SK-N-DZ (cell line): Measurements from ENCODE around the gene TEDC1.

Source experiments
- DNase-seq: peaks from one replicate; pipeline ENCODE4 v3.0.0-alpha.2; 2015; ENCODE audit warnings: low spot score

Gene TEDC1

GRCh38 chr14:105525326-105525725 lies 34.3 kb downstream of the TEDC1 start:
- DNase-seq = no peak

DNA sequence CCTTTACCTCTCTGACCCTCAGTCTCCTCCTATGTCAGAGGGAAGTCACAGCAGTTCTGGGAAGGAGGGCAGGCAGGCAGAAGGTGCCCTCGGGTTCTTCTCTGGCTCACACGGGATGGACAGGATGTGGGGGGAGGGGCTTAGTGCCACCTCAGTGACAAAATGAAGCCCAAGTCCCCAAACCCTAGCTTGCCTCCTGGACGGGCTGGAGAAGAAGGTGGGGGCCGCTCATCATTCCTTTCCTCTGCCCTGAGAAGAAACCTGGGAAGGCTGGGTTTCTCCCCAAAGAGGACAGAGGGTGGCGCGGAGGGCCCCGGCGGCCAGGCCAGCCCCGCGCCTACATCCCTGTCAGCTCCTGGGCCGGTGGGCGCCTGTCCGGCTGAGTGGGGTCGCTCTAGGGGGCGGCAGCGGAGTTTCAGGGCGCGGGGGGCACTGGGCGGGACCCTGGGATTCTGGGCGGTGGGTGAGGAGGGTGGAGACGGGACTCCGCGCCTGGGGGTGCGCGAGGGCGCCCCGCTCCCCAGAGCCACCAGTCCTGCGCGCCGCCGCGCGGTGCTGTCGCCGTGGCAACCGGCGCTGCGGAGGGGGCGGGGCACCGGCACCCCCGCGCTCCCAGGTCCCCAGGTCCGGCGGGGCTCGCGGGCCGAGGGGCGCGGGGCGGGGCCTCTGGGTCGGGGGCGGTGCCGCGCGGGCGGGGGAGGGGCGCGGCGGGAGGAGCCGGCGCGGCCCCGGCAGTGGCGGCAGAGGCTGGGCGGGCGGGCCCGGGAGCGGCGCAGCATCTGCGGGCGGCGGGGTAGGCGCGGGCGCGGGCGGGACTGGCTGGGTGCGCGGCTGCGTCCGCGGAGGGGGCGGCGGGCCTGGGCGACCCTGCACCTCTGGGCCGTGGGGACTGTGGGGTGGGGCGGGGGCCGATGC lies 35.1 kb downstream of the TEDC1 start, which contains the start of gene TMEM121:
TMEM121 (plus strand) TSS at position 723 of the 915 bp plus-strand sequence. CDS start 2,252 bp downstream, outside the sequence.
- no peak for DNase-seq

DNA sequence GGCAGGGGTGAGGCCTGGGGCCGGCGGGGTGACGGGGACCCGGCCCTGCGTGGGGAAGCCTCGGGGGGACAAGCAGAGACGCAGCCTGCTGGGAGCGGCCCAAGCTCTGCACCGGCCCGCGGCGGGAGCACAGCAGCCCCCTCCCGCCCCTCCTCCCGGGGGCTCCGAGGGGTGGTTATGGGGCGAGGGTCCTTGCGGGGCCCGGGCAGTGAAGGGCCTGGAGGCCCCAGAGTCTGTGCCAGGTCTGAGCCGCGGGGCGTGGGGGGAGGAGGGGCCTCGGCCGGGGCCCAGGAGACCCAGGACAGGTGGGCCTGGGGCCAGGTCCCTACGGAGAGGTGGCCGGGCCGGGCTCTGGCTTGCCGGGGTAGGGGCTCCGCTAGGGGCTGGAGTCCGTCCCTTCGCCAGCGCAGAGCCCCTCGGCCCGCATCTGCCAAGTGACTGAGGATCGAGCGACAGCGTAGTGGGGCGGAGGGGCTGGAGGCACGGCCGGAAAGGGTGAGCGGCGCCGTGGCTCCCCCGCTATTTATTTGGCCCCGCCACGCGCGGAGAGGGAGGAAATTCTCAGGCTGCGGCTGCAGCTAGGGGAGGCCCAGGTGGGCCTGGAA lies 35.8 kb downstream of the TEDC1 start:
- no peak for DNase-seq

GRCh38 chr14:105527381-105527825 lies 36.4 kb downstream of the TEDC1 start:
- DNase-seq = no peak

DNA sequence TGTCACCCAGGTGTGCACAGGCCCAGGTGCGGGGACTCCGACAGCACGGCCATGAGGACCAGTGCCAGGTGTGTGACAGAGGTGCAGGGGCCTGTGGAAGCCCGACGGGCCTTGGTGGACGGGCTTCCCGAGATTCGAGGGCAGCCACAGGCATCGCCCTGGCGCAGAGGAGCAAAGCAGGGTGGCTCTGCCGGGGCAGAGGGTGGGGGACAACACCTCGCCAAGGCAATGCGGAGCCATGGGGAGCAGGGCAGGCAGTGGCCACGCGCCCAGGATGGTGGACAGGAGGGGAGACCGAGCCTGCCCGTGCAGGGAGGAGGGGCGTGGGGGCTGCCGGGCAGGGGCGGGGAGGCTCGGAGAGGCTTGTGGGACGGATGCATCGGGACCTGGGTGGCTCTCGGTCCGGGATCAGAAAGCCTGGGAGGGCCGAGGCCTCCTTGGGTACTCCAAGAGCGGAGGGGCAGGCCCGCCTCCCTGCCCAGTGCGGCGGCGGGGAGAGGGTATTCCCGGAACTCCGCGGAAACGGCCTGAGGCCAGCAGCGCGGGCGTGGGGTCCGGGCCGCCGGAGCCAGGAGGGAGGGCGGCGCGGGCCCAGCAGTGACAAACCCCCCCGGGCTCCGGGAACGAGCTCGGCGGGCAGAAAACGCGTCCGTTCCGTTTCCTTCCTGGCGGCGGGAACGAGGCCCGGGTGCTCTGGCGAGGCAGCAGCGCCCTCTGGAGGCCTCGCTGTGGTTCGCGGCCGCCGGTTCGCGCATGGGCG lies 37.0 kb downstream of the TEDC1 start:
- peak; percentile 36 for DNase-seq

DNA sequence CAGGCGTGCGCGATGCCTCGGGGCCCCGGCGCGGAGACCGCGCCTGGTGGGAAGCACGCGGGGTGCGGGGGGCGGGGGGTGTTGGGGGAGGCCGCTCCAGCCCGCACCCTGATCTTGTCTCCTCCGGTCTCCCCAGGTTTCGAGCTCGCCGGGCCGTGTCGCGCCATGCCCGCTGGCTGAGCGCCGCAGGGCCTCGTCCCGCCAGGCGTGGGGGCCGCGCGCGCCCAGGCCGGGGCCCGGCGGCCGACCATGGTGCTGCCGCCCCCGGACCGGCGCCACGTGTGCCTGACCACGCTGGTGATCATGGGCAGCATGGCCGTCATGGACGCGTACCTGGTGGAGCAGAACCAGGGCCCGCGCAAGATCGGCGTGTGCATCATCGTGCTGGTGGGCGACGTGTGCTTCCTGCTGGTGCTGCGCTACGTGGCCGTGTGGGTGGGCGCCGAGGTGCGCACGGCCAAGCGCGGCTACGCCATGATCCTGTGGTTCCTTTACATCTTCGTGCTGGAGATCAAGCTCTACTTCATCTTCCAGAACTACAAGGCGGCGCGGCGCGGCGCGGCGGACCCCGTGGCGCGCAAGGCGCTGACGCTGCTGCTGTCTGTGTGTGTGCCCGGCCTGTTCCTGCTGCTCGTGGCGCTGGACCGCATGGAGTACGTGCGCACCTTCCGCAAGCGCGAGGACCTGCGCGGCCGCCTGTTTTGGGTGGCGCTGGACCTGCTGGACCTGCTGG lies 37.7 kb downstream of the TEDC1 start:
- no peak for DNase-seq

- no peak for DNase-seq
These were observed 38.2 kb downstream of the TEDC1 start for GRCh38 chr14:105529319-105529568.

GRCh38 chr14:105529569-105530284 lies 38.7 kb downstream of the TEDC1 start:
- DNase-seq = no peak

GRCh38 chr14:105530285-105531087 lies 39.4 kb downstream of the TEDC1 start:
- no peak for DNase-seq

DNA sequence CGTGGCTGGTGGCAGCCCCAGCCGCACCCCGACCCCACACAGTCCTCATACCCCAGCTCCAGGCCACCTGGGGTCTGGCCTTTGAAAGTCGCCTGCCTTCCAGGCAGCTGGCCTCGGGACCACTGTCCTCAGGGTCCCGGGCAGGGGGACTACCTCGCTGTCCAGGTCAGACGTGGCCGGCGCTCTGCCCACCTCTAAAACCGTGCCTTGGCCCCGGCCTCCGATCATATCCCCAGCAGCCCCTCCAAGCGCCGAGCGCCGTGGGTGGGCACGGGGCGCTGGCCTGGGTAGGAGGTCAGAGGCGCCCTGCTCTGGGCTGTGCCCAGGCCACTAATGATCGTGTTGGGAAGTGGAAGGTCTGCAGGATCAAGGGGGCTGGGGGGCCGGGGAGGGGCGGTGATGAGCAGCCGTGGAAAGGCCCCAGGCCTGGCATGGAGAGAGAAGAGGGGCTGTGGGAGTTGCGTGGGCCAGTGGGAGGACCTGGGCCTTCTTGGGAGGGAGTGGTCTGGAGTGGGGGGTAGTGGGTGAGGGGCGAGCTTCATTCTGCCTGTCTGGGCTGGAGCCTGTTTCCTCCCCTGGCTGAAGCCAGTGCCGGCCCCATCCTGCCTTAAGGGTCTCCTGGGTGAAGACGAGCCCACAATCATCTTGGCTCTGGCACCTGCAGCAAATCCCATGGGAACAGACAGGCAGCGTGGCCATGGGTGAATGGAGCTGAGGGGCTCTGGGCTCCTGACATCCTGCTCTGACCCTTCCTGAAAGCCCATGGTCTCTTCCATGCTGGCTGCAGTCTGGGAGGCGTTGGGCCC lies 40.2 kb downstream of the TEDC1 start:
- no peak for DNase-seq

GRCh38 chr14:105531894-105532623 lies 41.0 kb downstream of the TEDC1 start:
- no peak for DNase-seq

GRCh38 chr14:105532735-105533141 lies 41.7 kb downstream of the TEDC1 start:
- peak; percentile 35 for DNase-seq

- DNase-seq = no peak
These were observed 42.3 kb downstream of the TEDC1 start for GRCh38 chr14:105533391-105533790.

DNA sequence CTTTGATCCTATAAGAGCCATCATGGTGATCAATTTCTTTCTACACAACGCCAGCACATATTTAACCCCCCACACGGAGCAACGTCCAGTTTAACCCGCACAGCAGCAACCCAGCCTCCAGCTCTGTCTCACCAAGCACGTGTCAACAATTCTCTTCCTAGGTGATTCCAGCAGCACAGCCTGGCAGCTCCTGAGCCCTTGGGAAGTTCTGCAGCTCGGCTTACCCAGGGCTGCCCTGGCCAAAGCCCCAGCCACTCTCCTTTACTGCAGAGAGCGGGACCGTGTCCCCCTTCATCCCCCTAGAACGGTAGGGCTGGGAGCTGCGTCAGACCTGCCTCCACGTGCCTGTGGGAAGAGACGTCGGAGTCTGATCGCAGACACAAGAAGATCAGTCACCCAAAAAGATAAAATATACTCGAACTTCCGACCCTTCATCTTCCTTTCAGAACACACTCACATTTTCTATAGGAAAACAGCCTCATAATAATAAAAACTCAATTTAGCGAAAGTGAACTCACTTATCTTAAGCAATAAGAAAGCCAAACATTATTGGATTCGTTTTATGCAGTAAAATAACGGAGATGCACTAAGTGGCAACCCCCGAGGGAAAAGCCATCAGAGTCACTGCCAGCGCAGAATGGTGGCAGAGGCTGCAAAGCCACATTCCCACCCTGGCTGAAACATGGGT lies 42.9 kb downstream of the TEDC1 start:
- no peak for DNase-seq

- DNase-seq = no peak
These were observed 43.5 kb downstream of the TEDC1 start for GRCh38 chr14:105534586-105534985.

- no peak for DNase-seq
These were observed 45.0 kb downstream of the TEDC1 start for GRCh38 chr14:105536051-105536450.

GRCh38 chr14:105536691-105537579 lies 45.9 kb downstream of the TEDC1 start:
- no peak for DNase-seq
